ENCODE results near the gene SLC7A11.

The SLC7A11 gene

DNA sequence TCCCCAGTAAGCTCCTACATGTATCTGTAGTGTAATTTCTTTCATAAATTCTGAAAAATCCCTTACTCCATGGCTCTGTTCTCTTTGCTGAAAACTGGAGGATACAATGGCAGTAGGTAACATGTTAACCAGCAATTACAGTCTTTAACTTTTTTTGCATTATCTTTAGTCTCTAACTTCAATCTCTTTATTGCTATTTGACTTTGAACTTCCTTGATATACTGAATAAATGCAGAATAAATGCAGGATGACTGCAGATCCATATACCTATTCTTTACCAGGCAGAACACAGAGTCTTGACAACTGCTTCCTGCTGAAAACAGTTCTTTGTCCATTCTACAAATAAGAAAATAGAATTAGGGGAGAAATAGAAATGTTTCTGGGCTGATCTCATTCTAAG lies 101.3 kb downstream of the SLC7A11 start:
- no peak for ATAC-seq (ENCODE audit: low read depth)
- no peak for DNase-seq (ENCODE audit: low spot score)
- no peak overlapping the region for H3K4me3 ChIP-seq (ENCODE audit: severe bottlenecking)
- TF ChIP-seq, protein P1, sequence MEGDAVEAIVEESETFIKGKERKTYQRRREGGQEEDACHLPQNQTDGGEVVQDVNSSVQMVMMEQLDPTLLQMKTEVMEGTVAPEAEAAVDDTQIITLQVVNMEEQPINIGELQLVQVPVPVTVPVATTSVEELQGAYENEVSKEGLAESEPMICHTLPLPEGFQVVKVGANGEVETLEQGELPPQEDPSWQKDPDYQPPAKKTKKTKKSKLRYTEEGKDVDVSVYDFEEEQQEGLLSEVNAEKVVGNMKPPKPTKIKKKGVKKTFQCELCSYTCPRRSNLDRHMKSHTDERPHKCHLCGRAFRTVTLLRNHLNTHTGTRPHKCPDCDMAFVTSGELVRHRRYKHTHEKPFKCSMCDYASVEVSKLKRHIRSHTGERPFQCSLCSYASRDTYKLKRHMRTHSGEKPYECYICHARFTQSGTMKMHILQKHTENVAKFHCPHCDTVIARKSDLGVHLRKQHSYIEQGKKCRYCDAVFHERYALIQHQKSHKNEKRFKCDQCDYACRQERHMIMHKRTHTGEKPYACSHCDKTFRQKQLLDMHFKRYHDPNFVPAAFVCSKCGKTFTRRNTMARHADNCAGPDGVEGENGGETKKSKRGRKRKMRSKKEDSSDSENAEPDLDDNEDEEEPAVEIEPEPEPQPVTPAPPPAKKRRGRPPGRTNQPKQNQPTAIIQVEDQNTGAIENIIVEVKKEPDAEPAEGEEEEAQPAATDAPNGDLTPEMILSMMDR (IDR thresholded peaks at IDR 0.05; ENCODE audit: poor library complexity, severe bottlenecking): no peak
- H3K27ac ChIP-seq (ENCODE audit: poor library complexity, severe bottlenecking): no peak overlapping the region
- H3K4me1 ChIP-seq (ENCODE audit: insufficient read depth, poor library complexity, severe bottlenecking): no peaks in the 10 kb centered on the region
- H3K27me3 ChIP-seq (ENCODE audit: insufficient read depth, poor library complexity, severe bottlenecking): no peaks in the 10 kb centered on the region
- H3K9me3 ChIP-seq (ENCODE audit: severe bottlenecking): no peaks in the 10 kb centered on the region
- no peaks in the 10 kb centered on the region for H3K36me3 ChIP-seq (ENCODE audit: low read depth)

DNA sequence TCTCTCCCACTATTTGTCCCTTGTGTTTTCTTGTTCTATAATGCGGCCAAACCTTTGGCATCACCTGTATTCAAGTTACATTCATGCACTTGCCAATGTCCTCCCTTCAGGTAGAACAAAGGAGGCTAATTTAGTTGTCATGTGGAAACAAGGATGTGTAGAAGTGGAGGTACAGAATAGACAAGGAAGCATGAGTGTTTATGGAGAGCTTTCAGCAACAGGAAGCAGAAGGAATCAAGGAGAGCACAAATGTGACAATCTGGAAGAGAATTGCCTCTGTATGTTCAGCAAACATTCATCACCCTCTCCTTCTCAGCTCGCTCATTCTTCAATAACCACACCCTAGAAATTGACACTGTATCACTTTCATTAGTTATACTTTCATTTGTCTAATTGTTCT lies 103.4 kb downstream of the SLC7A11 start:
- Histone ChIP-seq H3K27ac (ENCODE audit: poor library complexity, severe bottlenecking) (no peak overlapping the region), H3K36me3 (ENCODE audit: low read depth) (no peaks in the 10 kb centered on the region), H3K27me3 (ENCODE audit: insufficient read depth, poor library complexity, severe bottlenecking) (no peaks in the 10 kb centered on the region), H3K4me1 (ENCODE audit: insufficient read depth, poor library complexity, severe bottlenecking) (no peaks in the 10 kb centered on the region), H3K4me3 (ENCODE audit: severe bottlenecking) (no peak overlapping the region), H3K9me3 (ENCODE audit: severe bottlenecking) (no peaks in the 10 kb centered on the region)
- DNase-seq (ENCODE audit: low spot score): no peak
- ATAC-seq (ENCODE audit: low read depth): no peak
- TF ChIP-seq, protein P1 (IDR thresholded peaks at IDR 0.05; ENCODE audit: poor library complexity, severe bottlenecking): no peak

DNA sequence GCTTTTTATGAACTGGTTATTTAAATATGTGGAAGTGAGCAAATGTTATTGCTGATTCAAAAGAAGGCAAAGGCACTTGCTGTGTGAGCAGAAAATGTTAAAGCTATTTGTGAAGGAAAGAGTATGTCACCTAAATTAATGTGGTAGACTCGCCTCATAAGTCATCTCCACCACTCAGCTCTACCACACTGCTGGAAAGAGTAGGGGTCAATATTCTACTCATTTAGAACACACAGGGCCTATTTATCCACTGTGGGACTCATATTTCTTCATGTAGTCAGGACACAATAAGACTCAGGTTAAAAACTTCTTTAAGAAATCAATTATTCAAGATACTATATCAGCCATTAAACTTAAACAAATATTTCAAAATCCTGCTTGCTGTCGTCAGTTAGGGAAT lies 106.5 kb downstream of the SLC7A11 start:
- no peaks in the 10 kb centered on the region for H3K9me3 ChIP-seq (ENCODE audit: severe bottlenecking)
- ATAC-seq (ENCODE audit: low read depth) (no peak), DNase-seq (ENCODE audit: low spot score) (no peak)
- no peaks in the 10 kb centered on the region for H3K36me3 ChIP-seq (ENCODE audit: low read depth)
- no peak overlapping the region for H3K4me3 ChIP-seq (ENCODE audit: severe bottlenecking)
- TF ChIP-seq, protein P1 (IDR thresholded peaks at IDR 0.05; ENCODE audit: poor library complexity, severe bottlenecking): no peak
- no peak overlapping the region for H3K27ac ChIP-seq (ENCODE audit: poor library complexity, severe bottlenecking)
- no peaks in the 10 kb centered on the region for H3K4me1 ChIP-seq (ENCODE audit: insufficient read depth, poor library complexity, severe bottlenecking)
- no peaks in the 10 kb centered on the region for H3K27me3 ChIP-seq (ENCODE audit: insufficient read depth, poor library complexity, severe bottlenecking)

DNA sequence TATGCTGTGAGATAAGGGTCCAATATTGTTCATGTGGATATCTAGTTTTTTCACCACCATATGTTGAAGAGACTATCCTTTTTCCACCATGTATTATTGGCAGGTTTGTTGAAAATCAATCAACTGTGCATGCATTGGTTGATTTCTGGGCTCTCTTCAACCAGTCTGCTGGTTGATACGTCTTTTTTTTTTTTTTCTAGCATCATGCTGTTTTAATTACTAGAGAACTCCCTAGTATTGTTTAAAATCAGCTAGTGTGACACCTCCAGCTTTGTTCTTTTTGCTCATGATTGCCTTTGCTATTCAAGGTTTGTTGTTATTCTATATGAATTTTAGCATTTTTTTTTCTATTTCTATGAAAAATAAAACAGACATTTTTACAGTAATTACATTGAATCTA lies 123.9 kb downstream of the SLC7A11 start:
- H3K4me1 ChIP-seq (ENCODE audit: insufficient read depth, poor library complexity, severe bottlenecking): peaks cover 4% of the 10 kb centered on the region
- TF ChIP-seq, protein P1 (IDR thresholded peaks at IDR 0.05; ENCODE audit: poor library complexity, severe bottlenecking): no peak
- no peak overlapping the region for H3K27ac ChIP-seq (ENCODE audit: poor library complexity, severe bottlenecking)
- peaks cover 2% of the 10 kb centered on the region for H3K9me3 ChIP-seq (ENCODE audit: severe bottlenecking)
- H3K4me3 ChIP-seq (ENCODE audit: severe bottlenecking): no peak overlapping the region
- H3K27me3 ChIP-seq (ENCODE audit: insufficient read depth, poor library complexity, severe bottlenecking): no peaks in the 10 kb centered on the region
- no peaks in the 10 kb centered on the region for H3K36me3 ChIP-seq (ENCODE audit: low read depth)
- ATAC-seq (ENCODE audit: low read depth): no peak
- DNase-seq (ENCODE audit: low spot score): no peak

DNA sequence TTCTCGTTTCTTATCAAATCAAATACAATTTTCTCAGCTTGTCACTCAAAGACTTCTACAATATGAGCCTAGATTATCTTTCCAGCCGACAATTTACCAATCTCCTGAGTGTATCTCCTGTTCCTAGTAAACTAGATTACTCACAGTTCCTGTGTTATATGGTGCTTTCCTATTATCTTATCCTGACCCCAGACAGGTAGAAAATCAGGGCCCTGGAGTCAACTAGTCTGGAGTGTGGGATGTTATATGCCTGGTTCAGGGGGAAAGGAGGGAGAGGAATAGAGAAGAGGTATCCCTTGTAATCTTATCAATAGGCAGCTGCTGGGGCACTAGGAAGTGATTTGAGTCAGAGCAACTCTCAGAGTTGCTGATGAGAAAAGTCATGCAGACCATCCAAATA lies 127.1 kb downstream of the SLC7A11 start:
- no peak for DNase-seq (ENCODE audit: low spot score)
- TF ChIP-seq, protein P1 (IDR thresholded peaks at IDR 0.05; ENCODE audit: poor library complexity, severe bottlenecking): no peak
- peaks cover 2% of the 10 kb centered on the region for H3K9me3 ChIP-seq (ENCODE audit: severe bottlenecking)
- H3K4me1 ChIP-seq (ENCODE audit: insufficient read depth, poor library complexity, severe bottlenecking): peaks cover 8% of the 10 kb centered on the region
- no peak overlapping the region for H3K27ac ChIP-seq (ENCODE audit: poor library complexity, severe bottlenecking)
- no peak for ATAC-seq (ENCODE audit: low read depth)
- no peaks in the 10 kb centered on the region for H3K36me3 ChIP-seq (ENCODE audit: low read depth)
- H3K27me3 ChIP-seq (ENCODE audit: insufficient read depth, poor library complexity, severe bottlenecking): no peaks in the 10 kb centered on the region
- no peak overlapping the region for H3K4me3 ChIP-seq (ENCODE audit: severe bottlenecking)
